Neural cell (in vitro differentiated cells): ENCODE results near the gene ATP5PD.

ENCODE experiments used
- SMC3 ChIP-seq: fragments of 450-650 bp; conservative IDR thresholded peaks from 2 replicates; pipeline ENCODE4 v1.6.1; 2014; ENCODE audit warnings: antibody characterized with exemption, mild to moderate bottlenecking, moderate library complexity; ENCODE audit not compliant: poor library complexity
- TF ChIP-seq, protein P1 (sequence below): fragments of 450-650 bp; IDR thresholded peaks from 2 replicates; pipeline ENCODE4 v1.5.1; 2014; ENCODE audit warnings: antibody characterized with exemption, mild to moderate bottlenecking, moderate library complexity; ENCODE audit not compliant: poor library complexity, severe bottlenecking

DNA sequence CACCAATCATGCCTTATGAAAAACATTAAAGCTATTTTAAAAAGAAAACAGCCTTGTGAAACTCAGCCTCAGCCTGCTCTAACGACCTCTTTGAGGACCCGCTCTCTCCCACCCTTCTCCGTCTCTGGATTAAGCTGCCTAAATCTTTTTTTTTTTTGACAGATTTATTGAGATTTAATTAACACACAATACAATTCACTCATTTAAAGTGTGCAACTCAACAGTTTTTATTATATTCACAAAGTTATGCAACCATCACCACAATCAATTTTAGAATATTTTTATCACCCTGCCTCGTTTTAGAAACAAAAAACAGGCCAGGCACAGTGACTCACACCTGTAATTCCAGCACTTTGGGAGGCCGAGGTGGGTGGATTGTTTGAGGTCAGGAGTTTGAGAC, 50.9 kb downstream of the ATP5PD start:
- no peak for TF ChIP-seq SMC3
- TF ChIP-seq, protein P1, sequence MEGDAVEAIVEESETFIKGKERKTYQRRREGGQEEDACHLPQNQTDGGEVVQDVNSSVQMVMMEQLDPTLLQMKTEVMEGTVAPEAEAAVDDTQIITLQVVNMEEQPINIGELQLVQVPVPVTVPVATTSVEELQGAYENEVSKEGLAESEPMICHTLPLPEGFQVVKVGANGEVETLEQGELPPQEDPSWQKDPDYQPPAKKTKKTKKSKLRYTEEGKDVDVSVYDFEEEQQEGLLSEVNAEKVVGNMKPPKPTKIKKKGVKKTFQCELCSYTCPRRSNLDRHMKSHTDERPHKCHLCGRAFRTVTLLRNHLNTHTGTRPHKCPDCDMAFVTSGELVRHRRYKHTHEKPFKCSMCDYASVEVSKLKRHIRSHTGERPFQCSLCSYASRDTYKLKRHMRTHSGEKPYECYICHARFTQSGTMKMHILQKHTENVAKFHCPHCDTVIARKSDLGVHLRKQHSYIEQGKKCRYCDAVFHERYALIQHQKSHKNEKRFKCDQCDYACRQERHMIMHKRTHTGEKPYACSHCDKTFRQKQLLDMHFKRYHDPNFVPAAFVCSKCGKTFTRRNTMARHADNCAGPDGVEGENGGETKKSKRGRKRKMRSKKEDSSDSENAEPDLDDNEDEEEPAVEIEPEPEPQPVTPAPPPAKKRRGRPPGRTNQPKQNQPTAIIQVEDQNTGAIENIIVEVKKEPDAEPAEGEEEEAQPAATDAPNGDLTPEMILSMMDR: no peak
